H9 (cell line): Measurements from ENCODE around the gene NOD1. TPM values are rescaled to one million over a fixed set of nuclear protein-coding genes. Genes with fewer than 3 reads are reported as not detected.

Experiments used
- DNase-seq: peaks from one replicate; pipeline ENCODE4 v3.0.0-alpha.2; 2017
- H2AFZ ChIP-seq: one replicate; pipeline ENCODE4 v1.6.1; 2013; ENCODE audit warnings: mild to moderate bottlenecking, low read length, control low read depth, moderate library complexity
- H2AK5ac ChIP-seq: 2 replicates; pipeline ENCODE4 v1.6.1; 2013; ENCODE audit warnings: low read length, control low read depth, mixed read lengths; ENCODE audit not compliant: insufficient read length
- H2BK120ac ChIP-seq: one replicate; pipeline ENCODE4 v1.6.1; 2013; ENCODE audit warnings: low read depth, mild to moderate bottlenecking, low read length, control low read depth, inconsistent platforms; ENCODE audit not compliant: poor library complexity, severe bottlenecking
- H2BK12ac ChIP-seq: 2 replicates; pipeline ENCODE4 v1.6.1; 2013; ENCODE audit warnings: low read length, control low read depth, mixed read lengths, low read depth; ENCODE audit not compliant: insufficient read length
- H2BK15ac ChIP-seq: 2 replicates; pipeline ENCODE4 v1.6.1; 2013; ENCODE audit warnings: low read depth, low read length, control low read depth
- H2BK20ac ChIP-seq: one replicate; pipeline ENCODE4 v1.6.1; 2013; ENCODE audit warnings: low read depth, mild to moderate bottlenecking, low read length, control low read depth, inconsistent platforms; ENCODE audit not compliant: poor library complexity, severe bottlenecking
- H2BK5ac ChIP-seq: 2 replicates; pipeline ENCODE4 v1.6.1; 2013; ENCODE audit warnings: low read length, control low read depth, mixed read lengths; ENCODE audit not compliant: insufficient read length
- H3K14ac ChIP-seq: 2 replicates; pipeline ENCODE4 v1.6.1; 2013; ENCODE audit warnings: low read length, control low read depth; ENCODE audit not compliant: insufficient read depth
- H3K18ac ChIP-seq: 2 replicates; pipeline ENCODE4 v1.6.1; 2013; ENCODE audit warnings: low read depth, mild to moderate bottlenecking, mixed read lengths, low read length, control low read depth; ENCODE audit not compliant: insufficient read length
- H3K23ac ChIP-seq: 2 replicates; pipeline ENCODE4 v1.6.1; 2013; ENCODE audit warnings: low read length, control low read depth, mixed read lengths, low read depth; ENCODE audit not compliant: insufficient read length
- H3K23me2 ChIP-seq: 2 replicates; pipeline ENCODE4 v1.6.1; 2013; ENCODE audit warnings: low read depth, mild to moderate bottlenecking, mixed read lengths, low read length, control low read depth; ENCODE audit not compliant: insufficient read length, poor library complexity, severe bottlenecking
- H3K27ac ChIP-seq: 2 replicates; pipeline ENCODE4 v1.5.1; 2013; ENCODE audit warnings: low read length, control low read depth, mixed read lengths, low read depth; ENCODE audit not compliant: insufficient read length
- H3K27me3 ChIP-seq: 2 replicates; pipeline ENCODE4 v1.6.1; 2013; ENCODE audit warnings: low read length, control low read depth, inconsistent platforms; ENCODE audit not compliant: insufficient read depth
- H3K4ac ChIP-seq: 2 replicates; pipeline ENCODE4 v1.6.1; 2013; ENCODE audit warnings: low read depth, mild to moderate bottlenecking, control low read depth, inconsistent platforms, low read length, moderate library complexity
- H3K4me1 ChIP-seq: 2 replicates; pipeline ENCODE4 v1.6.1; 2013; ENCODE audit warnings: low read length, control low read depth, inconsistent platforms; ENCODE audit not compliant: insufficient read depth
- H3K4me2 ChIP-seq: 2 replicates; pipeline ENCODE4 v1.6.1; 2013; ENCODE audit warnings: low read length, control low read depth, mixed read lengths; ENCODE audit not compliant: insufficient read length, insufficient read depth
- H3K56ac ChIP-seq: 2 replicates; pipeline ENCODE4 v1.6.1; 2013; ENCODE audit warnings: low read depth, mild to moderate bottlenecking, mixed read lengths, low read length, control low read depth; ENCODE audit not compliant: insufficient read length
- H3K79me1 ChIP-seq: 2 replicates; pipeline ENCODE4 v1.6.1; 2013; ENCODE audit warnings: low read depth, mild to moderate bottlenecking, moderate library complexity, low read length, control low read depth, inconsistent platforms; ENCODE audit not compliant: insufficient read depth, poor library complexity, severe bottlenecking
- H3K79me2 ChIP-seq: 2 replicates; pipeline ENCODE4 v1.6.1; 2013; ENCODE audit warnings: low read length, control low read depth, inconsistent platforms; ENCODE audit not compliant: insufficient read depth
- H3K9ac ChIP-seq: 2 replicates; pipeline ENCODE4 v1.6.1; 2013; ENCODE audit warnings: low read length, control low read depth, mixed read lengths; ENCODE audit not compliant: insufficient read length; ENCODE audit errors: extremely low read depth
- H3K9me3 ChIP-seq: one replicate; pipeline ENCODE4 v1.6.1; 2013; ENCODE audit warnings: low read depth, low read length, inconsistent platforms; ENCODE audit not compliant: control insufficient read depth
- H3T11ph ChIP-seq: one replicate; pipeline ENCODE4 v1.6.1; 2013; ENCODE audit warnings: mild to moderate bottlenecking, low read length, control low read depth, inconsistent platforms
- H4K20me1 ChIP-seq: one replicate; pipeline ENCODE4 v1.6.1; 2013; ENCODE audit not compliant: control insufficient read depth, insufficient read length, insufficient read depth
- H4K5ac ChIP-seq: 2 replicates; pipeline ENCODE4 v1.6.1; 2013; ENCODE audit warnings: low read depth, mild to moderate bottlenecking, mixed read lengths, low read length, control low read depth; ENCODE audit not compliant: insufficient read length
- H4K8ac ChIP-seq: replicated peaks from 2 replicates; pipeline ENCODE4 v1.6.1; 2013; ENCODE audit warnings: low read length, control low read depth, mixed read lengths, low read depth; ENCODE audit not compliant: insufficient read length
- H4K91ac ChIP-seq: 2 replicates; pipeline ENCODE4 v1.6.1; 2013; ENCODE audit warnings: low read depth, mild to moderate bottlenecking, moderate library complexity, mixed read lengths, low read length, control low read depth; ENCODE audit not compliant: insufficient read length
- H3K27ac Mint-ChIP-seq, 3 experiments: 2 replicates in 2 of 3; 3 replicates in 1 of 3; pipeline ENCODE4 v1.8.0; 2020 to 2021; ENCODE audit warnings: mixed read lengths in 3 of 3, mild to moderate bottlenecking in 1 of 3, moderate library complexity in 1 of 3
- H3K27me3 Mint-ChIP-seq: 2 replicates; pipeline ENCODE4 v1.8.0; 2021; ENCODE audit warnings: low read depth, mild to moderate bottlenecking, moderate library complexity, mixed read lengths
- H3K36me3 Mint-ChIP-seq, 3 experiments: 2 replicates in 2 of 3; 3 replicates in 1 of 3; pipeline ENCODE4 v1.8.0; 2020 to 2021; ENCODE audit warnings: low read depth in 3 of 3, mixed read lengths in 3 of 3; ENCODE audit not compliant: insufficient read depth in 1 of 3
- H3K4me1 Mint-ChIP-seq, 2 experiments: 2 replicates each; pipeline ENCODE4 v1.8.0; 2020; ENCODE audit warnings: mixed read lengths in 2 of 2
- H3K4me3 Mint-ChIP-seq, 2 experiments: 2 replicates in 1 of 2; 3 replicates in 1 of 2; pipeline ENCODE4 v1.8.0; 2020 to 2021; ENCODE audit warnings: mild to moderate bottlenecking in 2 of 2, mixed read lengths in 2 of 2, moderate library complexity in 1 of 2
- H3K9me3 Mint-ChIP-seq, 2 experiments: 2 replicates in 1 of 2; 3 replicates in 1 of 2; pipeline ENCODE4 v1.8.0; 2020; ENCODE audit warnings: mild to moderate bottlenecking in 2 of 2, mixed read lengths in 2 of 2, moderate library complexity in 1 of 2
- WGBS: extraction: QIAGEN DNeasy Blood & Tissue Kit; methylation state at CpG from one replicate; pipeline ENCODE4 v1.1.7; 2013; ENCODE audit warnings: missing lambda C conversion rate, low lambda C conversion rate, mixed read lengths; ENCODE audit not compliant: insufficient read length; ENCODE audit errors: extremely low coverage; 5-methylcytosine and 5-hydroxymethylcytosine counted together
- total RNA-seq: library from RNA; stranded (reverse); gene quantifications from 2 replicates; pipeline ENCODE4 v1.2.1, GENCODE V29; 2021
- TF ChIP-seq, protein P1 (sequence below): fragments of 200-600 bp; sonication (generic); conservative IDR thresholded peaks from 3 replicates; pipeline ENCODE4 v1.8.0; 2021; ENCODE audit warnings: antibody characterized with exemption, mild to moderate bottlenecking

The NOD1 gene
- total RNA-seq, 1 experiment from 2014 or later, result 5.3 TPM

DNA sequence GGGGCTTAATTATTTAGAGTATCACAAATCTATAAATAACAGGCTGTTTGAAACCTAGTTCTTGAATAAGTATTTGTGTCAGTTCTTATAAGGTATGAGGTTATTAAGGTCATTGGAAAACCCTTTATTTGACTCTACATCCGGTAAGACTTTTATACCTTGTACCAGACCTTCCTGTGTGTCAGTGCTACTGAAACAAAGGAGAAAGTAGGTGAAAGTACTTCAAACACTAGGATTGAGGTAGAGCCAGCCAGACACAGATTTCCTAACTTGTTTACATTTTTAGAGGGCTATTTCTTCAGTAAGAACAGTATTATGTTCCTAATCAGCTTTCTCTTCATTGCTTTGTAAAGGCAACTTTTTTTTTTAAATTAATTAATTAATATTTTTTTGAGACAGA, 100.3 kb downstream of the NOD1 start:
- no CpG with 5 or more reads among the region's 1 CpG for WGBS
- H3K27me3 Mint-ChIP-seq, result no peaks in the 10 kb centered on the region
- Histone ChIP-seq H2AK5ac (no peak overlapping the region), H3K4me1 (no peaks in the 10 kb centered on the region), H4K5ac (no peak overlapping the region), H3T11ph (no peak overlapping the region), H3K56ac (no peak overlapping the region), H3K9me3 (no peaks in the 10 kb centered on the region), H3K14ac (no peak overlapping the region), H3K23ac (no peak overlapping the region), H3K4ac (no peak overlapping the region), H3K79me2 (no peaks in the 10 kb centered on the region), H3K27ac (no peak overlapping the region), H2BK20ac (no peak overlapping the region), H3K4me2 (no peak overlapping the region), H2AFZ (no peak overlapping the region), H3K9ac (no peak overlapping the region), H4K20me1 (no peaks in the 10 kb centered on the region), H2BK12ac (no peak overlapping the region), H4K91ac (no peak overlapping the region), H2BK5ac (no peak overlapping the region), H2BK15ac (no peak overlapping the region), H2BK120ac (no peak overlapping the region), H3K23me2 (no peaks in the 10 kb centered on the region), H3K27me3 (no peaks in the 10 kb centered on the region), H3K79me1 (no peaks in the 10 kb centered on the region), H4K8ac (no peak overlapping the region), H3K18ac (no peak overlapping the region)
- TF ChIP-seq, protein P1, sequence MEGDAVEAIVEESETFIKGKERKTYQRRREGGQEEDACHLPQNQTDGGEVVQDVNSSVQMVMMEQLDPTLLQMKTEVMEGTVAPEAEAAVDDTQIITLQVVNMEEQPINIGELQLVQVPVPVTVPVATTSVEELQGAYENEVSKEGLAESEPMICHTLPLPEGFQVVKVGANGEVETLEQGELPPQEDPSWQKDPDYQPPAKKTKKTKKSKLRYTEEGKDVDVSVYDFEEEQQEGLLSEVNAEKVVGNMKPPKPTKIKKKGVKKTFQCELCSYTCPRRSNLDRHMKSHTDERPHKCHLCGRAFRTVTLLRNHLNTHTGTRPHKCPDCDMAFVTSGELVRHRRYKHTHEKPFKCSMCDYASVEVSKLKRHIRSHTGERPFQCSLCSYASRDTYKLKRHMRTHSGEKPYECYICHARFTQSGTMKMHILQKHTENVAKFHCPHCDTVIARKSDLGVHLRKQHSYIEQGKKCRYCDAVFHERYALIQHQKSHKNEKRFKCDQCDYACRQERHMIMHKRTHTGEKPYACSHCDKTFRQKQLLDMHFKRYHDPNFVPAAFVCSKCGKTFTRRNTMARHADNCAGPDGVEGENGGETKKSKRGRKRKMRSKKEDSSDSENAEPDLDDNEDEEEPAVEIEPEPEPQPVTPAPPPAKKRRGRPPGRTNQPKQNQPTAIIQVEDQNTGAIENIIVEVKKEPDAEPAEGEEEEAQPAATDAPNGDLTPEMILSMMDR, result no peak
- peaks cover 16 to 20% of the 10 kb centered on the region in 2 experiments; a peak in 4 of 5 replicates for H3K9me3 Mint-ChIP-seq
- peaks cover 0 to 12% (median 9%) of the 10 kb centered on the region in 3 experiments; a peak in 5 of 7 replicates for H3K36me3 Mint-ChIP-seq
- no peaks in the 10 kb centered on the region for H3K4me1 Mint-ChIP-seq
- H3K4me3 Mint-ChIP-seq, result no peak overlapping the region
- no peak for DNase-seq
- no peak overlapping the region for H3K27ac Mint-ChIP-seq

Other genes with a start within 250 kb of the NOD1 start
- 16.5 and 17.1 TPM in 2 replicates for gene ZNRF2, start 194.2 kb downstream of the NOD1 start, total RNA-seq
- gene GGCT, start 26.0 kb upstream of the NOD1 start, total RNA-seq, result 84.9 and 85.0 TPM in 2 replicates
- 234 and 239 TPM in 2 replicates for gene GARS1, start 116.1 kb upstream of the NOD1 start, total RNA-seq
- gene CRHR2, start 203.7 kb upstream of the NOD1 start, total RNA-seq, result 0.07 and 0.13 TPM in 2 replicates